Vagina (tissue), 2 donors: ENCODE measurements around the gene NPEPPS.
"Not testable (repeated sequence)": the region's sequence is repeated elsewhere in the genome, so short reads cannot be mapped to it uniquely, and the experiment has no call there.

Experiments
- POLR2A ChIP-seq, 2 donors: fragments of 450-650 bp; IDR thresholded peaks; one replicate each; pipeline ENCODE4 v1.6.1; 2017; ENCODE audit warnings: antibody characterized with exemption in 2 of 2, mild to moderate bottlenecking in 2 of 2, moderate library complexity in 2 of 2
- POLR2AphosphoS5 ChIP-seq, 2 donors: sonication (generic); formaldehyde crosslinking; IDR thresholded peaks; one replicate each; pipeline ENCODE4 v1.9.0; 2017; ENCODE audit warnings: antibody characterized with exemption in 2 of 2, mild to moderate bottlenecking in 2 of 2, low read depth in 1 of 2; ENCODE audit not compliant: insufficient read depth in 1 of 2

- TF ChIP-seq POLR2AphosphoS5 (IDR thresholded peaks at IDR 0.05; ENCODE audit: insufficient read depth in 1 of 2, low read depth in 1 of 2); POLR2A (IDR thresholded peaks at IDR 0.05): not testable (repeated sequence)
Measured at GRCh38 chr17:47567261-47567660, 36.4 kb downstream of the NPEPPS start.
